Endothelial cell of umbilical vein (primary cell): ENCODE results near the gene SYT2.
"Not testable (repeated sequence)": the region's sequence is repeated elsewhere in the genome, so short reads cannot be mapped to it uniquely, and the experiment has no call there.

Source experiments
- CTCF ChIP-seq, 2 donors: IDR thresholded peaks; 1 replicate in 1 of 2; 2 replicates in 1 of 2; pipeline ENCODE4 v1.5.1; 2011; ENCODE audit warnings: low read length in 2 of 2, mild to moderate bottlenecking in 2 of 2, moderate library complexity in 2 of 2, control low read depth in 1 of 2, inconsistent platforms in 1 of 2, low read depth in 1 of 2; ENCODE audit not compliant: insufficient read depth in 1 of 2; ENCODE audit errors: extremely low read depth in 1 of 2
- EZH2 ChIP-seq: IDR thresholded peaks from 2 replicates; pipeline ENCODE4 v1.6.1; 2012; ENCODE audit warnings: borderline replicate concordance, low read depth, mild to moderate bottlenecking, moderate library complexity, low read length, inconsistent platforms; ENCODE audit not compliant: severe bottlenecking
- POLR2A ChIP-seq: IDR thresholded peaks from 2 replicates; pipeline ENCODE4 v1.6.1; 2012; ENCODE audit warnings: low read depth, mild to moderate bottlenecking, control low read depth, low read length

GRCh38 chr1:202629257-202629811 lies 80.9 kb downstream of the SYT2 start:
- TF ChIP-seq POLR2A; CTCF (IDR thresholded peaks at IDR 0.05; ENCODE audit: extremely low read depth in 1 of 2, insufficient read depth in 1 of 2, low read depth in 1 of 2, low read length in 2 of 2); EZH2: not testable (repeated sequence)
